OCI-LY7 (cell line): ENCODE results near the gene NFATC2. TPM values are rescaled to one million over a fixed set of nuclear protein-coding genes. Genes with fewer than 3 reads are reported as not detected.

Experiments used
- BruUV-seq: library from RNA; stranded (reverse); fragments of 400-500 nt; replicated peaks from 2 replicates; lab custom pipeline; 2021; lab: Mats Ljungman, UMichigan
- CTCF ChIA-PET: fragments of 300-600 bp; sonication (Branson Sonifier 250); formaldehyde crosslinking; loops from one replicate; lab custom pipeline; 2022; ENCODE audit warnings: antibody characterized with exemption; ENCODE audit not compliant: unreplicated experiment; lab: Charles Lee
- POLR2A ChIA-PET: fragments of 300-600 bp; sonication (Branson Sonifier 250); formaldehyde crosslinking; loops from one replicate; lab custom pipeline; 2022; ENCODE audit warnings: antibody characterized with exemption; lab: Charles Lee
- DNase-seq: peaks from one replicate; pipeline ENCODE4 v3.0.0-alpha.2; 2015; ENCODE audit warnings: low spot score
- H2AFZ ChIP-seq: fragments of 200-600 bp; sonication (generic), shearing (Covaris generic); 2 replicates; pipeline ENCODE4 v1.6.1; 2014; ENCODE audit warnings: mild to moderate bottlenecking, antibody characterized with exemption, low read length, moderate library complexity
- H3K27ac ChIP-seq: fragments of 200-600 bp; sonication (generic); 2 replicates; pipeline ENCODE4 v1.5.1; 2014; ENCODE audit warnings: mixed run types, low read depth, mild to moderate bottlenecking, moderate library complexity, low read length, inconsistent platforms; ENCODE audit not compliant: poor library complexity, severe bottlenecking
- H3K36me3 ChIP-seq: fragments of 200-600 bp; sonication (generic); 2 replicates; pipeline ENCODE4 v1.6.1; 2014; ENCODE audit warnings: mild to moderate bottlenecking, antibody characterized with exemption, low read length, moderate library complexity, mixed read lengths; ENCODE audit not compliant: insufficient read depth
- H3K4me1 ChIP-seq: fragments of 200-600 bp; sonication (generic); 2 replicates; pipeline ENCODE4 v1.5.1; 2014; ENCODE audit warnings: mild to moderate bottlenecking, low read length; ENCODE audit not compliant: insufficient read depth, poor library complexity, severe bottlenecking
- H3K4me2 ChIP-seq: fragments of 200-600 bp; sonication (generic); 2 replicates; pipeline ENCODE4 v1.6.1; 2014; ENCODE audit warnings: mild to moderate bottlenecking, low read length
- H3K4me3 ChIP-seq: fragments of 200-600 bp; sonication (generic); 2 replicates; pipeline ENCODE4 v1.5.1; 2014; ENCODE audit warnings: mild to moderate bottlenecking, low read depth, low read length; ENCODE audit not compliant: poor library complexity, severe bottlenecking
- H3K79me2 ChIP-seq: fragments of 200-600 bp; sonication (generic); 2 replicates; pipeline ENCODE4 v1.6.1; 2016; ENCODE audit warnings: low read depth, mild to moderate bottlenecking, low read length, moderate library complexity, mixed read lengths; ENCODE audit not compliant: insufficient read depth
- H3K9me2 ChIP-seq: fragments of 200-600 bp; sonication (generic); 2 replicates; pipeline ENCODE4 v1.6.1; 2016; ENCODE audit warnings: mild to moderate bottlenecking, low read length, mixed read lengths; ENCODE audit not compliant: insufficient read depth
- H3K9me3 ChIP-seq: fragments of 200-600 bp; sonication (generic); 2 replicates; pipeline ENCODE4 v1.6.1; 2014; ENCODE audit warnings: mild to moderate bottlenecking, mixed run types, low read length, mixed read lengths
- H4K20me1 ChIP-seq: fragments of 200-600 bp; sonication (generic); 2 replicates; pipeline ENCODE4 v1.6.1; 2014; ENCODE audit warnings: mild to moderate bottlenecking, antibody characterized with exemption, low read length, moderate library complexity, mixed read lengths; ENCODE audit not compliant: insufficient read depth
- CTCF ChIP-seq: fragments of 200-600 bp; sonication (generic); conservative IDR thresholded peaks from 2 replicates; pipeline ENCODE4 v1.5.1; 2014; ENCODE audit warnings: mild to moderate bottlenecking, antibody characterized with exemption, low read length, moderate library complexity, mixed read lengths
- EZH2phosphoT487 ChIP-seq: fragments of 200-600 bp; sonication (generic); IDR thresholded peaks from 2 replicates; pipeline ENCODE4 v1.6.1; 2018; ENCODE audit warnings: low read depth, borderline replicate concordance, mild to moderate bottlenecking, mixed run types, antibody characterized with exemption, low read length, moderate library complexity, mixed read lengths
- intact Hi-C: fragments of 100-400 bp; cut with micrococcal nuclease; formaldehyde crosslinking; loops from one replicate; pipeline ENCODE4 v1.10.0; 2022; ENCODE audit not compliant: unreplicated experiment
- total RNA-seq, 2 experiments: library from RNA; depleted of rRNA in 1 of 2; stranded (reverse); fragments of >200 nt in 1 of 2; shearing (Covaris generic) in 1 of 2; gene quantifications; 2 replicates each; pipeline ENCODE4 v1.2.3, GENCODE V29; 2014 to 2022

The NFATC2 gene
- total RNA-seq, 2 experiments from 2014 or later: 12.5 to 43.8 TPM

GRCh38 chr20:51383891-51384510 lies 158.5 kb downstream of the NFATC2 start:
- H3K27ac ChIP-seq: peak overlapping the region; percentile 95
- TF ChIP-seq CTCF (no peak), EZH2phosphoT487 (no peak)
- H3K9me3 ChIP-seq: peaks cover 6% of the 10 kb centered on the region; the same call in 1 of the 2 replicates
- BruUV-seq: no TSS peak
- ChIA-PET CTCF (no interaction called here), POLR2A (interaction anchor here (1.0 to 1.4 kb wide), 2 partner anchors 12 to 213 kb away, joined by 3 to 4 read pairs; no protein-coding TSS in a partner anchor)
- peaks cover 27% of the 10 kb centered on the region; the same call in 1 of the 2 replicates for H3K79me2 ChIP-seq
- H3K9me2 ChIP-seq: no peaks in the 10 kb centered on the region
- intact Hi-C loops: loop anchor here (1.0 to 5.0 kb wide), 5 partner anchors 20 to 572 kb away; no protein-coding TSS in a partner anchor
- DNase-seq: no peak
- H4K20me1 ChIP-seq: no peaks in the 10 kb centered on the region
- no peak overlapping the region for H2AFZ ChIP-seq
- H3K4me1 ChIP-seq: peaks cover 100% of the 10 kb centered on the region
- peak overlapping the region; percentile 77 for H3K4me2 ChIP-seq
- peaks cover 22% of the 10 kb centered on the region for H3K36me3 ChIP-seq
- peak overlapping the region; percentile 56 for H3K4me3 ChIP-seq

DNA sequence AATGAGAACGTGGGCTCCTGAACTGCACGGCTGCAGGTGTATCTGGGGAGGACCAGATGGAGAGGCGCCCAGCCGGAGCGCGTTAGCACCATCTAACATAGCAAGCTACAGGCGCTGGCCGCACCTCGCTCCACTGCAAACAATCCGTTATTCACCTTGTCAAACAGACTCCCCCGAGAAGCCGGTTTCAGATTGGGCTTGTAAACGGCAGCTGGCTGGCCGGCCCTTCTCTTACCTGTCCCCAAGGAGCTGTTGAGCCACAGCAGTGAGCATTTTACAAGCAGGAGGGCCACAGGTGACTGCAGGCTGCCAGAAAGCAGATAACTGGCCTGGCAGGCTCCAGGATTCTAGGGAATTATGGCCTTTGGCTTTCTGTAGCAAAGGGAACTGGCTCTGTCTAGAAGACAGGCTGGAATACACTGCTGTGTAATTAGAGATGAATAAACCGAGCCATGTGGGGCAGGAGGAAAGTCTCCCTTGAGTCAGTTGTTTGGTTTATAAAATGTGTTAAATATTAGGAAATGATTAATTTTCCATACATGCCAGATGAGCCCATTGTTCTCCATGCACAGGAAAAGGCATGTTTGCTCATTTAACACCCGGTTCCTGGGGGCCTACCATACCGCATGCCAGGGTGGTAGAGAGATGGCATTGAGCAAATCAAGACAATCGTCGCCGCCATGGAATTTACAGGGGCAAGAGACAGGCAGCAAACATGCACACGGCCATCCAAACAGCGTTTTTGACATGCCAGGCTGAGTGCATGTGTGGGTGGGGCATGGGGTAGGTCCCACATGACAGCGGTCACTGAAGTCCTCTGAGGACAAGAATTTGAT lies 159.3 kb downstream of the NFATC2 start:
- CTCF ChIA-PET: interaction anchor here (1.2 kb wide), 1 partner anchor 79 kb away, joined by 3 read pairs; no protein-coding TSS in a partner anchor
- Histone ChIP-seq H3K79me2 (peaks cover 22% of the 10 kb centered on the region; the same call in 1 of the 2 replicates), H3K9me2 (no peaks in the 10 kb centered on the region), H2AFZ (peak overlapping the region; percentile 1; the same call in 1 of the 2 replicates), H3K4me1 (peaks cover 99% of the 10 kb centered on the region), H3K36me3 (peaks cover 14% of the 10 kb centered on the region), H3K27ac (peak overlapping the region; percentile 95), H3K4me2 (peak overlapping the region; percentile 77), H3K9me3 (no peaks in the 10 kb centered on the region; the same call in 1 of the 2 replicates), H4K20me1 (no peaks in the 10 kb centered on the region), H3K4me3 (peak overlapping the region; percentile 56)
- DNase-seq: peak; percentile 94
- intact Hi-C loops: loop anchor here (1.0 to 5.0 kb wide), 5 partner anchors 21 to 571 kb away; no protein-coding TSS in a partner anchor
- POLR2A ChIA-PET: interaction anchor here (0.6 to 1.9 kb wide), 6 partner anchors 21 to 1870 kb away, joined by 3 to 8 read pairs (median 4); no protein-coding TSS in a partner anchor
- TF ChIP-seq CTCF: no peak
- no peak for TF ChIP-seq EZH2phosphoT487
- BruUV-seq: no TSS peak
